Loucy (cell line): ENCODE results near the gene TMEM237.

Source experiments
- H2AFZ ChIP-seq: fragments of 200-600 bp; sonication (generic); 2 replicates; pipeline ENCODE4 v1.6.0; 2016; ENCODE audit warnings: antibody characterized with exemption, mild to moderate bottlenecking, low read length, moderate library complexity
- H3F3A ChIP-seq: fragments of 200-600 bp; 2 replicates; pipeline ENCODE4 v1.6.0; 2016; ENCODE audit warnings: antibody characterized with exemption, low read depth, mild to moderate bottlenecking
- H3K27me3 ChIP-seq: fragments of 200-600 bp; sonication (generic); 2 replicates; pipeline ENCODE4 v1.6.1; 2014; ENCODE audit warnings: low read length, mild to moderate bottlenecking; ENCODE audit not compliant: insufficient read depth, poor library complexity, severe bottlenecking
- H3K36me3 ChIP-seq: fragments of 200-600 bp; sonication (generic); 2 replicates; pipeline ENCODE4 v1.6.1; 2016; ENCODE audit warnings: low read length; ENCODE audit not compliant: insufficient read depth
- H3K4me1 ChIP-seq: fragments of 200-600 bp; sonication (generic); 2 replicates; pipeline ENCODE4 v1.5.1; 2014; ENCODE audit warnings: low read length, mild to moderate bottlenecking; ENCODE audit not compliant: insufficient read depth, poor library complexity, severe bottlenecking
- H3K4me2 ChIP-seq: fragments of 200-600 bp; sonication (generic); 2 replicates; pipeline ENCODE4 v1.6.0; 2014; ENCODE audit warnings: antibody characterized with exemption, low read length, low read depth, mild to moderate bottlenecking; ENCODE audit not compliant: poor library complexity, severe bottlenecking
- H3K4me3 ChIP-seq: fragments of 200-600 bp; sonication (generic); 2 replicates; pipeline ENCODE4 v1.5.1; 2014; ENCODE audit warnings: low read length, mild to moderate bottlenecking, mixed read lengths; ENCODE audit not compliant: poor library complexity, severe bottlenecking
- H3K79me2 ChIP-seq: fragments of 200-600 bp; sonication (generic); 2 replicates; pipeline ENCODE4 v1.6.1; 2014; ENCODE audit warnings: low read length; ENCODE audit not compliant: insufficient read depth
- H3K9ac ChIP-seq: fragments of 200-600 bp; sonication (generic); 2 replicates; pipeline ENCODE4 v1.6.0; 2014; ENCODE audit warnings: mild to moderate bottlenecking, low read depth, low read length, moderate library complexity; ENCODE audit not compliant: poor library complexity, severe bottlenecking
- H3K9me2 ChIP-seq: fragments of 200-600 bp; sonication (generic); replicated peaks from 2 replicates; pipeline ENCODE4 v1.6.1; 2016; ENCODE audit warnings: low read depth, low read length, mixed read lengths
- H3K9me3 ChIP-seq: fragments of 200-600 bp; sonication (generic); 2 replicates; pipeline ENCODE4 v1.6.1; 2014; ENCODE audit warnings: mild to moderate bottlenecking, antibody characterized with exemption, low read length, low read depth; ENCODE audit not compliant: insufficient read depth
- H4K20me1 ChIP-seq: fragments of 200-600 bp; sonication (generic); 2 replicates; pipeline ENCODE4 v1.6.0; 2014; ENCODE audit warnings: antibody characterized with exemption, low read length, mild to moderate bottlenecking; ENCODE audit not compliant: insufficient read depth, poor library complexity, severe bottlenecking
- EZH2phosphoT487 ChIP-seq: fragments of 200-600 bp; IDR thresholded peaks from 2 replicates; pipeline ENCODE4 v1.6.1; 2018; ENCODE audit warnings: antibody characterized with exemption, mild to moderate bottlenecking, moderate library complexity, borderline replicate concordance
- TF ChIP-seq, protein P1 (sequence below): fragments of 200-600 bp; sonication (generic); conservative IDR thresholded peaks from 2 replicates; pipeline ENCODE4 v1.5.1; 2014; ENCODE audit warnings: mild to moderate bottlenecking, antibody characterized with exemption, low read length

The TMEM237 gene

DNA sequence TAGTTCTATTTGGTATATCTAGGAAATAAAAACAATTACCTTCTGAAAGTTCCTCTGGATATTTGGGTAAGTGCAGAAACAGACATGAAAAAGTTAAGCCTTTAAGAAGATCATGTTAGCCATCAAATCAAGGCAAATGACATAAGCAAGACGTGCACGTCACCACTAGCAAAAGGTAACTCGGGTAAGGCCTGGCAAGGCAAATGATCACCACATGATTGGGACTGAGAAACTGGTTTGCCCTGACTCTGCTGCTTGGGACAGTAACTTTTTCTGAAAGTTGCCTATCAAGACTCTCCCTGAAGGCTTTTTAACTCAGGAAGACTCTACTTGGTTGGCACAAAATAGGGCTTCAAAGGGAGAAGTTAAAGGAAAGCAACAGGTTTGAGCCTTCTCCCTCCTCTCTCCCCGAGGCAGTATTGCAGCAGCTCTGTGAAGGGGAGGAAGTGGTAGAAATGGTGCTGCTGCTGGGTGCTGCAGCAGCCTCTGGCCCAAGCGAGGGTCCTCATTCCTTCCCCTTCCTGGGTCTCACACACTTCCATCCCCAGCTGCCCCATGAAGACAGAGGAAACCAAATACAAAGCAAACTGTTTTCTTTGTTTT lies 17.1 kb upstream of the TMEM237 start:
- Histone ChIP-seq H3K36me3 (no peaks in the 10 kb centered on the region), H4K20me1 (no peaks in the 10 kb centered on the region), H3K9ac (no peak overlapping the region), H3K79me2 (no peaks in the 10 kb centered on the region), H3K4me2 (no peak overlapping the region), H3K27me3 (no peaks in the 10 kb centered on the region), H3K4me3 (no peak overlapping the region), H3K9me2 (no peaks in the 10 kb centered on the region), H3F3A (no peaks in the 10 kb centered on the region), H3K4me1 (no peaks in the 10 kb centered on the region), H3K9me3 (no peaks in the 10 kb centered on the region), H2AFZ (peak overlapping the region; percentile 68)
- TF ChIP-seq EZH2phosphoT487 = no peak
- TF ChIP-seq, protein P1, sequence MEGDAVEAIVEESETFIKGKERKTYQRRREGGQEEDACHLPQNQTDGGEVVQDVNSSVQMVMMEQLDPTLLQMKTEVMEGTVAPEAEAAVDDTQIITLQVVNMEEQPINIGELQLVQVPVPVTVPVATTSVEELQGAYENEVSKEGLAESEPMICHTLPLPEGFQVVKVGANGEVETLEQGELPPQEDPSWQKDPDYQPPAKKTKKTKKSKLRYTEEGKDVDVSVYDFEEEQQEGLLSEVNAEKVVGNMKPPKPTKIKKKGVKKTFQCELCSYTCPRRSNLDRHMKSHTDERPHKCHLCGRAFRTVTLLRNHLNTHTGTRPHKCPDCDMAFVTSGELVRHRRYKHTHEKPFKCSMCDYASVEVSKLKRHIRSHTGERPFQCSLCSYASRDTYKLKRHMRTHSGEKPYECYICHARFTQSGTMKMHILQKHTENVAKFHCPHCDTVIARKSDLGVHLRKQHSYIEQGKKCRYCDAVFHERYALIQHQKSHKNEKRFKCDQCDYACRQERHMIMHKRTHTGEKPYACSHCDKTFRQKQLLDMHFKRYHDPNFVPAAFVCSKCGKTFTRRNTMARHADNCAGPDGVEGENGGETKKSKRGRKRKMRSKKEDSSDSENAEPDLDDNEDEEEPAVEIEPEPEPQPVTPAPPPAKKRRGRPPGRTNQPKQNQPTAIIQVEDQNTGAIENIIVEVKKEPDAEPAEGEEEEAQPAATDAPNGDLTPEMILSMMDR = no peak

GRCh38 chr2:201656740-201657139 lies 13.4 kb upstream of the TMEM237 start:
- Histone ChIP-seq H4K20me1 (no peaks in the 10 kb centered on the region), H3K9ac (no peak overlapping the region), H3K4me1 (no peaks in the 10 kb centered on the region), H3K36me3 (no peaks in the 10 kb centered on the region), H3K9me2 (no peaks in the 10 kb centered on the region), H3K4me2 (no peak overlapping the region), H3K9me3 (no peaks in the 10 kb centered on the region), H3K27me3 (no peaks in the 10 kb centered on the region), H3F3A (no peaks in the 10 kb centered on the region), H3K4me3 (no peak overlapping the region), H2AFZ (peak overlapping the region; percentile 10; the same call in 1 of the 2 replicates), H3K79me2 (no peaks in the 10 kb centered on the region)
- TF ChIP-seq, protein P1 = no peak
- TF ChIP-seq EZH2phosphoT487 = no peak

DNA sequence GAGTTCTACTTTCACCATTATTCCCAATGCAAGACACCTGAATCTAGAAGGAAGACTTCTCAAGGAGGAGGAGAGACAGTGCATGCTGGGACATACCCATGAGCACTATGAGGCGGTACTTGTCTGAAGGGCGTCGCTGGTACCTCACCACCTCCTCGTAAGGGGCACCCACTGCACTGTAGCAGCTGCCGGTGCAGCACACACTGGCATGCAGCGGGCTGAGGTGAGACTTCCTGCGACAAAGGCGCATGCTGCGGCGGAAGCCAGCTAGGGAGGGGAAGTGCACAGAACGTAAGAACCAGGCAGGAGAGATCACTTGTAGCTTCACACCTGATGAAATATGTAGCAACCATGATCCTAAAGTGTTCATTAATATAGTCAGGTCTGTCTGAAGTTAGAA lies 12.8 kb upstream of the TMEM237 start:
- Histone ChIP-seq H3K4me1 (no peaks in the 10 kb centered on the region), H3K79me2 (no peaks in the 10 kb centered on the region), H3K27me3 (no peaks in the 10 kb centered on the region), H3K9me3 (no peaks in the 10 kb centered on the region), H3K4me2 (no peak overlapping the region), H4K20me1 (no peaks in the 10 kb centered on the region), H3K4me3 (no peak overlapping the region), H3K9ac (no peak overlapping the region), H3K9me2 (no peaks in the 10 kb centered on the region), H3F3A (no peaks in the 10 kb centered on the region), H2AFZ (no peak overlapping the region), H3K36me3 (no peaks in the 10 kb centered on the region)
- no peak for TF ChIP-seq EZH2phosphoT487
- TF ChIP-seq, protein P1 = no peak
